ENCODE data around the gene PCSK1. TPM values are rescaled to one million over a fixed set of nuclear protein-coding genes. Genes with fewer than 3 reads are reported as not detected.

PCSK1 gene
- total RNA-seq, 1 experiment from 2014 or later = not detected

- Histone ChIP-seq H3K9ac (ENCODE audit: low read length) (no peak overlapping the region), H3K79me2 (ENCODE audit: insufficient read depth, low read length) (no peaks in the 10 kb centered on the region), H3K27me3 (ENCODE audit: insufficient read depth, low read length) (no peaks in the 10 kb centered on the region), H3K4me2 (ENCODE audit: low read length) (no peak overlapping the region), H3K9me2 (ENCODE audit: insufficient read depth) (no peaks in the 10 kb centered on the region), H3K36me3 (ENCODE audit: control insufficient read depth in 1 of 2, insufficient read depth in 2 of 2, low read length in 2 of 2) (no peaks in the 10 kb centered on the region), H3K4me3 (replicated peaks in 1 of 2; ENCODE audit: low read depth in 1 of 2, low read length in 2 of 2) (no peak overlapping the region), H2AFZ (ENCODE audit: low read depth, low read length, poor library complexity, severe bottlenecking) (no peak overlapping the region), H3K9me3 (ENCODE audit: control insufficient read depth in 1 of 2, insufficient read depth in 1 of 2, low read depth in 1 of 2, low read length in 2 of 2) (no peaks in the 10 kb centered on the region), H3K27ac (ENCODE audit: low read depth, low read length) (no peak overlapping the region), H4K20me1 (ENCODE audit: insufficient read depth) (no peaks in the 10 kb centered on the region), H3K4me1 (ENCODE audit: control insufficient read depth in 1 of 2, insufficient read depth in 2 of 2, low read length in 2 of 2) (peaks cover 6 to 8% of the 10 kb centered on the region in 2 experiments; a peak in 3 of 4 replicates)
- BruUV-seq (replicated peaks) = no TSS peak
- ChIA-PET CTCF (no interaction called here), POLR2A (no interaction called here), RAD21 (ENCODE audit: low non-redundant PET in 1 of 2, low total read pairs in 2 of 2, uncharacterized antibody in 2 of 2, unreplicated experiment in 2 of 2) (no interaction called here)
- DNase-seq (ENCODE audit: low read depth, low spot score) = no peak
- TF ChIP-seq POLR2A (IDR thresholded peaks at IDR 0.05; ENCODE audit: borderline replicate concordance, extremely low read depth, insufficient read depth, insufficient read length) (no peak), ZBTB33 (IDR thresholded peaks at IDR 0.05; ENCODE audit: extremely low read depth, insufficient replicate concordance, low read length) (no peak), REST (IDR thresholded peaks at IDR 0.05; ENCODE audit: low read depth) (no peak), ATF3 (IDR thresholded peaks at IDR 0.05) (no peak), FOSL1 (IDR thresholded peaks at IDR 0.05; ENCODE audit: low read depth) (no peak), MAX (IDR thresholded peaks at IDR 0.05) (no peak), YY1 (IDR thresholded peaks at IDR 0.05; ENCODE audit: extremely low read depth, insufficient replicate concordance, low read depth, low read length) (no peak), CBX3 (IDR thresholded peaks at IDR 0.05; ENCODE audit: low read depth) (no peak), ZFX (IDR thresholded peaks at IDR 0.05) (no peak), ZNF274 (IDR thresholded peaks at IDR 0.05; ENCODE audit: low read depth, low read length) (no peak), SRF (IDR thresholded peaks at IDR 0.05; ENCODE audit: low read depth) (no peak), CEBPB (IDR thresholded peaks at IDR 0.05; ENCODE audit: low read depth) (no peak), CTCF (IDR thresholded peaks at IDR 0.05 in 2 of 3, conservative IDR thresholded peaks at IDR 0.05 in 1 of 3; ENCODE audit: borderline replicate concordance in 1 of 3, insufficient read depth in 1 of 3, low read depth in 2 of 3, low read length in 2 of 3) (no peak), EZH2 (IDR thresholded peaks at IDR 0.05) (no peak), POLR2AphosphoS5 (IDR thresholded peaks at IDR 0.05; ENCODE audit: low read depth, low read length) (no peak), TCF7L2 (IDR thresholded peaks at IDR 0.05; ENCODE audit: borderline replicate concordance, extremely low read depth, insufficient read depth, insufficient read length) (no peak), EZH2phosphoT487 (IDR thresholded peaks at IDR 0.05; ENCODE audit: borderline replicate concordance) (no peak), ELF1 (IDR thresholded peaks at IDR 0.05; ENCODE audit: borderline replicate concordance, low read depth) (no peak), SIN3A (IDR thresholded peaks at IDR 0.05; ENCODE audit: low read depth) (no peak)
- intact Hi-C loops (cut with micrococcal nuclease) = no loop called here
- no peak for ATAC-seq
Measured at GRCh38 chr5:96379896-96380295, 53.2 kb downstream of the PCSK1 start.

All from HCT116 (cell line).